Raji (cell line): ENCODE measurements around the gene LRP6.

Experiments used
- POLR2A ChIP-seq: IDR thresholded peaks from 2 replicates; pipeline ENCODE4 v1.6.1; 2011; ENCODE audit warnings: low read depth, low read length, control low read depth; ENCODE audit not compliant: insufficient read depth

The LRP6 gene

GRCh38 chr12:12273291-12273957, 6.6 kb upstream of the LRP6 start:
- TF ChIP-seq POLR2A = no peak

GRCh38 chr12:12272869-12273268, 6.0 kb upstream of the LRP6 start:
- no peak for TF ChIP-seq POLR2A

- no peak for TF ChIP-seq POLR2A
These were observed 3.4 kb upstream of the LRP6 start for GRCh38 chr12:12270226-12270625.

GRCh38 chr12:12267742-12268200, 927 bp upstream of the LRP6 start:
- no peak for TF ChIP-seq POLR2A

- TF ChIP-seq POLR2A = no peak
These were observed 413 bp downstream of the LRP6 start for GRCh38 chr12:12266389-12266872.

DNA sequence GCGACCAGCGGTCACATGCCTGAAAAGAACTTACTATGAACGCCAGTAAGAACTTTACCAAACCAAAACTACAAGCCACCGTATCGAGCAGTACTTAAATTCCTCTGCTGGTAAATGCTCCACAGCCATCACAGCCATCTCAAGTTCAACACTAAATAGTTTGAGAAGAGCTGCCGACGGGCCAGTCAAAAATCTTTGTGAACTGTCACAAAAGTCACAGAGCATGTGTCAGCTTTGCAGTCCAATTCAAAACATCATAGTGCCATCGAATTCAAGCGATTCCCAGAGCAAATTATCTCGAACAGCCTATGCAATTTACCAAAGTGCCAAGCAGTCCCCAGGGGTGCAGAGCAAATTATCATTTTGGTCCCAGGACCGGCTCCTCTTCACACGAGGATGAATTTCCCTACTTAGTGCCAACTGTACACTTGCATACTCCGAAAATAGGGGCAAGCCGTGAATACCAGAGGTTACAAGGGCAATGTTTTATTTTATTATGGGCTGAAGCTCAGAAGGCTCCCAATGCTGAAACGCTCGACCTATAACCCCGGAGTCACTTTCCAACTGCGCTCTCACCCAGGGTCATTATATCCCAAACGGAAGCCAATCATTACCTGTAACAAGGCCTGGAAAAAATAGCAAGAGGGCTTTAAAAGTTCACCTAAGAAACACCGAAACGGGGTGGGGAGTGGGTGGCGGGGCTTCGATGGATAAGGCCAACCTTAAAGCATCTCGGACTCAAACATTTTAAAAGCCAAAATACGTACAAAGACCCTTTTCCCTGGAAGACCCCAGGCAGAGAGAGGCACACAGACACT, 1.1 kb downstream of the LRP6 start:
- TF ChIP-seq POLR2A = no peak

DNA sequence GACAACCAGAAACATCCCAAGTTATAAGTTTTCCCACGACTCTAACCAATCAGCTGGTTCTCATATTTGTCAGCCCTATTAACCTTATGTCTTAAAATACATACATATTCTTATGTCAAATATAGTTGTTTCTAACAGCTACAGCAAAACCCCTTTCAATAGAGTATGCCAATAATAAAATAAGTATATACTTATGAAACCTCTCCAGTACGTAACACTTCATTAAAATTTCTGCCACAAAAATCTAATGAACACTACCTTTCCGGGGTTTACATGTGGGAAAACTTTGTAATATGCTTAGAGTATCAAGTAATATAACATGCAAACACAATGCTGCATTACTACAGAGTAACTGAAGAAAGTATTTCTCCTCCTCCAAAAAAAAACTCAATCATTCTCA, 1.8 kb downstream of the LRP6 start:
- no peak for TF ChIP-seq POLR2A

- TF ChIP-seq POLR2A = no peak
These were observed 2.9 kb downstream of the LRP6 start for GRCh38 chr12:12263909-12264308.

DNA sequence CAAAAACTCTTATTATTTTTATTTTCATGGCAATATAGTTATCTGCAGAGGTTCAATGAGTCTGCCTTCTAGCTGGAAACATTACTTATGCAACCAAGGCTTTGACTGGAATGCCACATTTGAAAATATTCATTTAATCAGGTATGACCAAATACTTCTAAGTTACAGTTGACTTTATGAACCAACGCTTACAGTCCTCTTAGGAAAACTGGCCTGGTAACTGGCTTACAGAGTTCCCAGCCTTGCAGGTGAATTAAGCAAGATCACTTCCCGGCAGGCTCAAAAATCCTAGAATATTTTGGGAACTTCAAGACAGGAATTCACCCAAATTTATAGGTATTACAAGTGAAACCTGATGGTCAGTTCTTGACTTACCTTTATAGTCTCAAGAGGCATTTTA, 12.3 kb downstream of the LRP6 start:
- no peak for TF ChIP-seq POLR2A

DNA sequence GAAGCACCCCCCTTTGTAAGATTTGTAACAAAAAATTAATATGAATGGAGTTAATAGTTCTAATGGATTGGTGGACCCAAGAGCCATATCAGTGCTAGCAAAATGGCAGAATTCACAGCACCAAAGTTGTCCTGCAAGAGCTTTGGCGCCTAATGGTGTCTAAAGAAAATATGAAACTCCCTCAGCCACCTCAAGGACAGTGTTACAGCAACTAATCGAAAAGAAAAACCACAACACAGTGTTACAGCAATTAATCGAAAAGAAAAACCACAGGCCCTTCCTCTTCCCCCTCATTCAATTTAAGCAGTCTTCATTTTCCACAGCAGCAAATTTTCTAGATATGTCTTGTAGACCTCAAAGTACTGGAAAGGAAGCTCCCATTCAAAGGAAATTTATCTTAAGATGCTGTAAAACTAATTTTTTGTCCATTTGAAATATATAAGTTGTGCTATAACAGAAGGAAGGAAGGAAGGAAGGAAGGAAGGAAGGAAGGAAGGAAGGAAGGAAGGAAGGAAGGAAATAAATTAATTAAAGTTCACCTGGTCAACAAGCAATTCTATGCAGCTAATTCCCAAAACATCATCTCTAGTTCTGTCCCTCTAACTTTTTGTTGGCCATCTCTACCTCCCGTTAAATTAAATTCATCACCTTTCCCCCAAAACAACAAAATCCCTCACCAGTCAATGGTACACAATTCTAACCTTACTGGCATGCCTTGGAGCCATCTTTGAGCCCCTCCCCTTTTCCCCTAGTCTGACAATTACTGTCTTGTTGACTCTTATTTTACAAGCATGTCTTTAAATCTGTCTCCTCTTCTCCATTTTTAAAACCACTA, 17.4 kb downstream of the LRP6 start:
- no peak for TF ChIP-seq POLR2A

DNA sequence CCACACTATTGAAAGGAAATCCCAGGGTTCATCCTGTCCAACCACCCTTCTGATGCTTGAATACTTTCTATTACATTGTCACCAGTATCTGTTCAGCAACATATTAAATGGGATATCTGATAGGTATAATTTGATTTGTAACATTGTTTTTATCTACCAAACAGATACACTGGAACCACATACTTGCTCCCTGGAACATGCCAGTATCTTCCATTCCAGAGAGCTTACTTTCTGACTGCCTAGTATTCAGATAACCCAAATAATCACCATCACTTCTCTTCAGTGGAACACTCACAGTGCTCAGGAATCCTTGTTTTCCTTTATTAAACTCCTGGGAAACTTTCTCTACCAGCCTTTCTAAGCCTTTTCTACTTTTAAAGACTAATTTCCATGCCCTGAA, 19.3 kb downstream of the LRP6 start:
- TF ChIP-seq POLR2A = no peak

DNA sequence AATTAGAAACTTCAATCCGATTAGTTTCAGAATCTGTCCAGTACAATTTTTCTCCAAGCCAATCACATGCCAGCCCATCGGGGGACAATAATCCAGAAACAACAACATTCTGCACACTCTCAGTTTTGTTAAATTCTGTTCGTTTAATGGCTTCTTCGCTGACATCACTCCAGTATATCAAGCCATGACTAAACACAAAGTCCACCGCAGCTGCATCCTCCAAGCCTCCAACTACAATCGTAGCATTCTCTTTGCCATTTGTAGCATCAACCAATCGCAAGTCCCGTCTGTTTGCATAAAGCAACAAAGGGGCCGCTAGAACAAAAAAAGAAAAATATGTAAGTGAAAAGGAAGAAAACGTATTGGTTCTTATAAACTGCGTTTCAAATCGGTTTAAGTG, 22.5 kb downstream of the LRP6 start:
- TF ChIP-seq POLR2A = no peak

- TF ChIP-seq POLR2A = no peak
These were observed 26.0 kb downstream of the LRP6 start for GRCh38 chr12:12240662-12241340.

- no peak for TF ChIP-seq POLR2A
These were observed 27.7 kb downstream of the LRP6 start for GRCh38 chr12:12239127-12239526.

GRCh38 chr12:12238605-12239004, 28.2 kb downstream of the LRP6 start:
- no peak for TF ChIP-seq POLR2A
